H9 (cell line): ENCODE measurements around the gene ENOX1. TPM values are rescaled to one million over a fixed set of nuclear protein-coding genes. Genes with fewer than 3 reads are reported as not detected.

Source experiments
- DNase-seq: peaks from one replicate; pipeline ENCODE4 v3.0.0-alpha.2; 2017
- H2AFZ ChIP-seq: one replicate; pipeline ENCODE4 v1.6.1; 2013; ENCODE audit warnings: mild to moderate bottlenecking, low read length, control low read depth, moderate library complexity
- H2AK5ac ChIP-seq: 2 replicates; pipeline ENCODE4 v1.6.1; 2013; ENCODE audit warnings: low read length, control low read depth, mixed read lengths; ENCODE audit not compliant: insufficient read length
- H2BK120ac ChIP-seq: one replicate; pipeline ENCODE4 v1.6.1; 2013; ENCODE audit warnings: low read depth, mild to moderate bottlenecking, low read length, control low read depth, inconsistent platforms; ENCODE audit not compliant: poor library complexity, severe bottlenecking
- H2BK12ac ChIP-seq: 2 replicates; pipeline ENCODE4 v1.6.1; 2013; ENCODE audit warnings: low read length, control low read depth, mixed read lengths, low read depth; ENCODE audit not compliant: insufficient read length
- H2BK15ac ChIP-seq: 2 replicates; pipeline ENCODE4 v1.6.1; 2013; ENCODE audit warnings: low read depth, low read length, control low read depth
- H2BK20ac ChIP-seq: one replicate; pipeline ENCODE4 v1.6.1; 2013; ENCODE audit warnings: low read depth, mild to moderate bottlenecking, low read length, control low read depth, inconsistent platforms; ENCODE audit not compliant: poor library complexity, severe bottlenecking
- H2BK5ac ChIP-seq: 2 replicates; pipeline ENCODE4 v1.6.1; 2013; ENCODE audit warnings: low read length, control low read depth, mixed read lengths; ENCODE audit not compliant: insufficient read length
- H3K14ac ChIP-seq: 2 replicates; pipeline ENCODE4 v1.6.1; 2013; ENCODE audit warnings: low read length, control low read depth; ENCODE audit not compliant: insufficient read depth
- H3K18ac ChIP-seq: 2 replicates; pipeline ENCODE4 v1.6.1; 2013; ENCODE audit warnings: low read depth, mild to moderate bottlenecking, mixed read lengths, low read length, control low read depth; ENCODE audit not compliant: insufficient read length
- H3K23ac ChIP-seq: 2 replicates; pipeline ENCODE4 v1.6.1; 2013; ENCODE audit warnings: low read length, control low read depth, mixed read lengths, low read depth; ENCODE audit not compliant: insufficient read length
- H3K23me2 ChIP-seq: 2 replicates; pipeline ENCODE4 v1.6.1; 2013; ENCODE audit warnings: low read depth, mild to moderate bottlenecking, mixed read lengths, low read length, control low read depth; ENCODE audit not compliant: insufficient read length, poor library complexity, severe bottlenecking
- H3K27ac ChIP-seq: 2 replicates; pipeline ENCODE4 v1.5.1; 2013; ENCODE audit warnings: low read length, control low read depth, mixed read lengths, low read depth; ENCODE audit not compliant: insufficient read length
- H3K27me3 ChIP-seq: 2 replicates; pipeline ENCODE4 v1.6.1; 2013; ENCODE audit warnings: low read length, control low read depth, inconsistent platforms; ENCODE audit not compliant: insufficient read depth
- H3K4ac ChIP-seq: 2 replicates; pipeline ENCODE4 v1.6.1; 2013; ENCODE audit warnings: low read depth, mild to moderate bottlenecking, control low read depth, inconsistent platforms, low read length, moderate library complexity
- H3K4me1 ChIP-seq: 2 replicates; pipeline ENCODE4 v1.6.1; 2013; ENCODE audit warnings: low read length, control low read depth, inconsistent platforms; ENCODE audit not compliant: insufficient read depth
- H3K4me2 ChIP-seq: 2 replicates; pipeline ENCODE4 v1.6.1; 2013; ENCODE audit warnings: low read length, control low read depth, mixed read lengths; ENCODE audit not compliant: insufficient read length, insufficient read depth
- H3K56ac ChIP-seq: 2 replicates; pipeline ENCODE4 v1.6.1; 2013; ENCODE audit warnings: low read depth, mild to moderate bottlenecking, mixed read lengths, low read length, control low read depth; ENCODE audit not compliant: insufficient read length
- H3K79me1 ChIP-seq: 2 replicates; pipeline ENCODE4 v1.6.1; 2013; ENCODE audit warnings: low read depth, mild to moderate bottlenecking, moderate library complexity, low read length, control low read depth, inconsistent platforms; ENCODE audit not compliant: insufficient read depth, poor library complexity, severe bottlenecking
- H3K79me2 ChIP-seq: 2 replicates; pipeline ENCODE4 v1.6.1; 2013; ENCODE audit warnings: low read length, control low read depth, inconsistent platforms; ENCODE audit not compliant: insufficient read depth
- H3K9ac ChIP-seq: 2 replicates; pipeline ENCODE4 v1.6.1; 2013; ENCODE audit warnings: low read length, control low read depth, mixed read lengths; ENCODE audit not compliant: insufficient read length; ENCODE audit errors: extremely low read depth
- H3K9me3 ChIP-seq: one replicate; pipeline ENCODE4 v1.6.1; 2013; ENCODE audit warnings: low read depth, low read length, inconsistent platforms; ENCODE audit not compliant: control insufficient read depth
- H3T11ph ChIP-seq: one replicate; pipeline ENCODE4 v1.6.1; 2013; ENCODE audit warnings: mild to moderate bottlenecking, low read length, control low read depth, inconsistent platforms
- H4K20me1 ChIP-seq: one replicate; pipeline ENCODE4 v1.6.1; 2013; ENCODE audit not compliant: control insufficient read depth, insufficient read length, insufficient read depth
- H4K5ac ChIP-seq: 2 replicates; pipeline ENCODE4 v1.6.1; 2013; ENCODE audit warnings: low read depth, mild to moderate bottlenecking, mixed read lengths, low read length, control low read depth; ENCODE audit not compliant: insufficient read length
- H4K8ac ChIP-seq: replicated peaks from 2 replicates; pipeline ENCODE4 v1.6.1; 2013; ENCODE audit warnings: low read length, control low read depth, mixed read lengths, low read depth; ENCODE audit not compliant: insufficient read length
- H4K91ac ChIP-seq: 2 replicates; pipeline ENCODE4 v1.6.1; 2013; ENCODE audit warnings: low read depth, mild to moderate bottlenecking, moderate library complexity, mixed read lengths, low read length, control low read depth; ENCODE audit not compliant: insufficient read length
- H3K27ac Mint-ChIP-seq, 3 experiments: 2 replicates in 2 of 3; 3 replicates in 1 of 3; pipeline ENCODE4 v1.8.0; 2020 to 2021; ENCODE audit warnings: mixed read lengths in 3 of 3, mild to moderate bottlenecking in 1 of 3, moderate library complexity in 1 of 3
- H3K27me3 Mint-ChIP-seq: 2 replicates; pipeline ENCODE4 v1.8.0; 2021; ENCODE audit warnings: low read depth, mild to moderate bottlenecking, moderate library complexity, mixed read lengths
- H3K36me3 Mint-ChIP-seq, 3 experiments: 2 replicates in 2 of 3; 3 replicates in 1 of 3; pipeline ENCODE4 v1.8.0; 2020 to 2021; ENCODE audit warnings: low read depth in 3 of 3, mixed read lengths in 3 of 3; ENCODE audit not compliant: insufficient read depth in 1 of 3
- H3K4me1 Mint-ChIP-seq, 2 experiments: 2 replicates each; pipeline ENCODE4 v1.8.0; 2020; ENCODE audit warnings: mixed read lengths in 2 of 2
- H3K4me3 Mint-ChIP-seq, 2 experiments: 2 replicates in 1 of 2; 3 replicates in 1 of 2; pipeline ENCODE4 v1.8.0; 2020 to 2021; ENCODE audit warnings: mild to moderate bottlenecking in 2 of 2, mixed read lengths in 2 of 2, moderate library complexity in 1 of 2
- H3K9me3 Mint-ChIP-seq, 2 experiments: 2 replicates in 1 of 2; 3 replicates in 1 of 2; pipeline ENCODE4 v1.8.0; 2020; ENCODE audit warnings: mild to moderate bottlenecking in 2 of 2, mixed read lengths in 2 of 2, moderate library complexity in 1 of 2
- CTCF ChIP-seq: fragments of 200-600 bp; sonication (generic); conservative IDR thresholded peaks from 3 replicates; pipeline ENCODE4 v1.8.0; 2021; ENCODE audit warnings: antibody characterized with exemption, mild to moderate bottlenecking
- WGBS: extraction: QIAGEN DNeasy Blood & Tissue Kit; methylation state at CpG from one replicate; pipeline ENCODE4 v1.1.7; 2013; ENCODE audit warnings: missing lambda C conversion rate, low lambda C conversion rate, mixed read lengths; ENCODE audit not compliant: insufficient read length; ENCODE audit errors: extremely low coverage; 5-methylcytosine and 5-hydroxymethylcytosine counted together
- total RNA-seq: library from RNA; stranded (reverse); gene quantifications from 2 replicates; pipeline ENCODE4 v1.2.1, GENCODE V29; 2021

ENOX1 gene
- total RNA-seq, 1 experiment from 2014 or later = 0.24 TPM

- Histone ChIP-seq H3K79me2 (no peaks in the 10 kb centered on the region), H3K14ac (no peak overlapping the region), H2BK120ac (no peak overlapping the region), H2BK5ac (no peak overlapping the region), H3K27ac (no peak overlapping the region), H3K56ac (no peak overlapping the region), H2AFZ (no peak overlapping the region), H3K23ac (no peak overlapping the region), H3K18ac (no peak overlapping the region), H3K9me3 (no peaks in the 10 kb centered on the region), H4K8ac (no peak overlapping the region), H3K4ac (no peak overlapping the region), H4K5ac (no peak overlapping the region), H4K91ac (no peak overlapping the region), H3K9ac (no peak overlapping the region), H3K4me2 (no peak overlapping the region), H4K20me1 (no peaks in the 10 kb centered on the region), H3K27me3 (no peaks in the 10 kb centered on the region), H2BK20ac (no peak overlapping the region), H3K79me1 (no peaks in the 10 kb centered on the region), H3T11ph (no peak overlapping the region), H2AK5ac (no peak overlapping the region), H3K4me1 (no peaks in the 10 kb centered on the region), H2BK12ac (no peak overlapping the region), H3K23me2 (no peaks in the 10 kb centered on the region), H2BK15ac (no peak overlapping the region)
- no peak for TF ChIP-seq CTCF
- no peak overlapping the region for H3K27ac Mint-ChIP-seq
- H3K4me1 Mint-ChIP-seq = peaks cover 0 to 6% of the 10 kb centered on the region in 2 experiments; a peak in 1 of 4 replicates
- WGBS = no CpG with 5 or more reads among the region's 2 CpGs
- no peaks in the 10 kb centered on the region for H3K9me3 Mint-ChIP-seq
- H3K4me3 Mint-ChIP-seq = no peak overlapping the region
- H3K36me3 Mint-ChIP-seq = no peaks in the 10 kb centered on the region
- H3K27me3 Mint-ChIP-seq = peaks cover 2% of the 10 kb centered on the region; the same call in 1 of the 2 replicates
- DNase-seq = no peak
Measured at GRCh38 chr13:43516401-43516833, 270.4 kb downstream of the ENOX1 start.
